Measurements from ENCODE around the gene MFGE8. TPM values are rescaled to one million over a fixed set of nuclear protein-coding genes. Genes with fewer than 3 reads are reported as not detected.
A peak's percentile ranks its signal among the peaks of the same experiment; 100 is the strongest.

MFGE8 gene
- total RNA-seq, 4 donors from 2014 or later = 56.9 to 228 (median 74.1) TPM

DNA sequence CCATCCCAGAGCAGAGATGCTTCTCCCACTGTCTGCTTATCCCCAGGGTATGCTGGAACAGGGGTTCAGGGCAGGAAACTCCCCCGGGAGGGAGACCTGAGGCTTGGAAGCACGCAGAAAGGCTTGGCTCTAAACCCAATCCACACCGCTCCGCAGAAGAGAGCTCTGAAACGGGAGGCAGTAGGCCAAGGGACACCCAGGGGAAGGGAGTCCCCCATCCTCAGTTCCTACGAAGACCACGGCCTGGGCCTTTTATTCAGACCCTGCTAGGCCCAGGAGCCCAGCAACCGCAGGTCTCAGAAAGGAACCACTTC lies 16.1 kb downstream of the MFGE8 start:
- H3K27ac ChIP-seq = peak overlapping the region in 3 of 4 donors; percentile 33 to 53 (median 36)

DNA sequence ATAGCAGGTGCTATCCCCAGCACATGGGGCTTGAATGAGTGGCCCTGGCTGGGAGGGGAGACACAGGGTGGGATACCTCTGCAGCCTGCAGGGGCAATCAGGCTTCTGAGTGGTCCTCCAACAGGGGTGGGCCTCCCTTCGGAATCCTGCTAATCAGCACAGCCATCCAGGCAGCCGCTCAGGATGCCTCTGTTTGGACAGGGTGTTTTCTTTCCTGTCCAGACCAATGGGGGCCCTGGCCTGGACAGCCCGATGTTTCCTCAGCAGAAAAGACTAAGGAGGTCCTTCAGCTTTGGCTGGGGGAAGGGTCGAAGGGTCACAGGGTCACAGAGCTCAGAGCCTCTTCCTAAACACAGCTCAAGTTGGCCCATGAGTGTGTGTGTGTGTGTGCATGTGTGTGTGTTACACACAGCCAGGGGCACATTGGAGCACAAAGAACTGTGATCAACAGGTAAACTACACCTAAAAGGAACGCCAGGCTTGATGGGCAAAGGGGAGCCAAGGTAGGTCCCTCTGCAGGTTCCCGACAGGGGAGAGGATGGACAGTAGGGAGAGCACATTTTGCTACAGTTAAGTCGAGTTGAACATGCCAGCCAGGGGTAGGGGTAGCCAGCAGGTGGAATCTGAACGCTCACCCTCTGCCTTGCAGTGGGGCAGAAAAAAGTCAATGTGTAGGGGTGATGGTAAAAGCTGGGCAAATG lies 16.7 kb downstream of the MFGE8 start:
- Histone ChIP-seq H3K4me1 (peaks cover 14 to 31% (median 26%) of the 10 kb centered on the region in 4 donors), H3K27ac (peak overlapping the region in 1 of 4 donors; percentile 36), H3K36me3 (no peaks in the 10 kb centered on the region), H3K9me3 (no peaks in the 10 kb centered on the region), H3K27me3 (peaks cover 27% of the 10 kb centered on the region), H3K4me3 (no peak overlapping the region)
- TF ChIP-seq EP300 (IDR thresholded peaks at IDR 0.05; ENCODE audit: low read depth) (no peak), POLR2AphosphoS5 (IDR thresholded peaks at IDR 0.05) (no peak), POLR2A (IDR thresholded peaks at IDR 0.05) (no peak)
- TF ChIP-seq, protein P1, sequence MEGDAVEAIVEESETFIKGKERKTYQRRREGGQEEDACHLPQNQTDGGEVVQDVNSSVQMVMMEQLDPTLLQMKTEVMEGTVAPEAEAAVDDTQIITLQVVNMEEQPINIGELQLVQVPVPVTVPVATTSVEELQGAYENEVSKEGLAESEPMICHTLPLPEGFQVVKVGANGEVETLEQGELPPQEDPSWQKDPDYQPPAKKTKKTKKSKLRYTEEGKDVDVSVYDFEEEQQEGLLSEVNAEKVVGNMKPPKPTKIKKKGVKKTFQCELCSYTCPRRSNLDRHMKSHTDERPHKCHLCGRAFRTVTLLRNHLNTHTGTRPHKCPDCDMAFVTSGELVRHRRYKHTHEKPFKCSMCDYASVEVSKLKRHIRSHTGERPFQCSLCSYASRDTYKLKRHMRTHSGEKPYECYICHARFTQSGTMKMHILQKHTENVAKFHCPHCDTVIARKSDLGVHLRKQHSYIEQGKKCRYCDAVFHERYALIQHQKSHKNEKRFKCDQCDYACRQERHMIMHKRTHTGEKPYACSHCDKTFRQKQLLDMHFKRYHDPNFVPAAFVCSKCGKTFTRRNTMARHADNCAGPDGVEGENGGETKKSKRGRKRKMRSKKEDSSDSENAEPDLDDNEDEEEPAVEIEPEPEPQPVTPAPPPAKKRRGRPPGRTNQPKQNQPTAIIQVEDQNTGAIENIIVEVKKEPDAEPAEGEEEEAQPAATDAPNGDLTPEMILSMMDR (IDR thresholded peaks at IDR 0.05) = no peak
- intact Hi-C loops (cut with DNase I; ENCODE audit: low total_unique reads) = no loop called here
- WGBS, 2 donors (ENCODE audit: low coverage in 1 of 2) = 77 to 100% methylated on average over 1 to 8 of the region's 8 CpGs
- in situ Hi-C loops (cut with MboI; ENCODE audit: low pct_ligation_motif_present in 1 of 4, low pct_unique_long_range_greater_than_20kb in 1 of 4, low sequenced_read_pairs in 3 of 4) = no loop called here
- DNase-seq = no peak

More for the DNA sequence above, 16.1 kb downstream of the MFGE8 start:
- Histone ChIP-seq H3K27me3 (peaks cover 27% of the 10 kb centered on the region), H3K36me3 (no peaks in the 10 kb centered on the region), H3K4me1 (peaks cover 14 to 31% (median 26%) of the 10 kb centered on the region in 4 donors), H3K9me3 (no peaks in the 10 kb centered on the region), H3K4me3 (no peak overlapping the region)
- in situ Hi-C loops (cut with MboI; ENCODE audit: low pct_ligation_motif_present in 1 of 4, low pct_unique_long_range_greater_than_20kb in 1 of 4, low sequenced_read_pairs in 3 of 4) = no loop called here
- no peak for TF ChIP-seq POLR2A (IDR thresholded peaks at IDR 0.05)
- intact Hi-C loops (cut with DNase I; ENCODE audit: low total_unique reads) = no loop called here
- DNase-seq = no peak
- WGBS, 2 donors (ENCODE audit: low coverage in 1 of 2) = 32 to 60% methylated on average over 1 to 8 of the region's 8 CpGs

DNA sequence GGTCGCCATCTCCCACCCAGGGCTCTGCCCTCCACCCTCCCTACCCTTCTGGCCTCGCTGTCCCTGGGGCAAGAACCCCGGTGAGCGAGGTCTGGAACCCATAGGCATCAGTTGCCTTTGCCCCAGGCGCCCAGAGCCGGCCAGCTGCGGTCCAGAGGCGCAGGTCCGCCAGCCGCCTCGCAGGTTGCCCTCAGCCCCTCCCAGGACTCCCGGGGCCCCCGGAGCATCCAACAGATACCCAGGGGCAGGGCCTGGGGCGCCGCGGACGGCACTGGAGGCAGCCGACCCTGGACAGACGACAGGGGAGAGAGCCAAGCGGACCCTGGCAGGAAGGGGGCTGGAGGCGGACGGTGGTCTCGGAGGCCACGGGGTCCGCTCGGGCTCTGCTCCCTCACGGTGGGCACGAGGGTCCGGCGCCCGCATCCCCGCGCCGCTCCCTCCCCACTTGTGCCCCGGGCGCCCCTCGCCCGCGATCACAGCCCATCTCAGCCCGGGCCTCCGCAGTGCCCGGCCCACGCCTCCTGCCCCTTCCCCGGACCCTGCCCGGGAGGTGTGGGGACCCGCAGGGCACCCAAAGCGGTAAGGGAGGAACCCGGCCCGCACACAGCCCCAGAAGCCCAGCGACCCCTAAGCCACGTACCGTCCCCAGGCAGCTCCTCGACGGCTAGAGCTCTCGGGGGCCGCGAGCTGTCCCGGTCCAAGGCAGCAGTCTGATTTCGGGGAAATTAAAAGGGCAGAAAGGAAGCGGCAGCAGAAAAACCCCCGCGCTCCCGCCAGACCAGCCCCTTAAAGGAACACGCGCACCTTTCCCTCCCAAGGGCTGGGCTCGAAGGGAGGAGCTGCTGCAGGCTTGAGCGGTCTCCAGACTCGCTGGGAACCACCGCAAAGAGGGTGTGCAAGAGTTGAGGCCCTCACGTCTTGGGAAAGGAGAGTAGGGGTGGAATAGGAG lies 18.1 kb downstream of the MFGE8 start, which contains the start of gene HAPLN3:
HAPLN3 (minus strand) TSS at position 726 of the 949 bp plus-strand sequence. CDS start 8,246 bp downstream, outside the sequence.
- WGBS, 2 donors (ENCODE audit: low coverage in 1 of 2) = 2% methylated on average over 26 of the region's 70 CpGs; no CpG with 5 or more reads in 1 of the 2 donors
- peaks cover 14 to 31% (median 26%) of the 10 kb centered on the region in 4 donors for H3K4me1 ChIP-seq
- H3K36me3 ChIP-seq = no peaks in the 10 kb centered on the region
- peak; percentile 46 for DNase-seq
- H3K27ac ChIP-seq = no peak within 1 kb of the TSS
- TF ChIP-seq POLR2A (IDR thresholded peaks at IDR 0.05) = no peak
- TF ChIP-seq, protein P1 (IDR thresholded peaks at IDR 0.05) = no peak
- TF ChIP-seq EP300 (IDR thresholded peaks at IDR 0.05; ENCODE audit: low read depth) = no peak
- TF ChIP-seq POLR2AphosphoS5 (IDR thresholded peaks at IDR 0.05) = no peak
- in situ Hi-C loops (cut with MboI; ENCODE audit: low pct_ligation_motif_present in 1 of 4, low pct_unique_long_range_greater_than_20kb in 1 of 4, low sequenced_read_pairs in 3 of 4) = no loop called here
- peak within 1 kb of the TSS; percentile 30 to 52 (median 40) for H3K4me3 ChIP-seq
- H3K9me3 ChIP-seq = no peaks in the 10 kb centered on the region
- peaks cover 27% of the 10 kb centered on the region for H3K27me3 ChIP-seq
- intact Hi-C loops (cut with DNase I; ENCODE audit: low total_unique reads) = no loop called here

DNA sequence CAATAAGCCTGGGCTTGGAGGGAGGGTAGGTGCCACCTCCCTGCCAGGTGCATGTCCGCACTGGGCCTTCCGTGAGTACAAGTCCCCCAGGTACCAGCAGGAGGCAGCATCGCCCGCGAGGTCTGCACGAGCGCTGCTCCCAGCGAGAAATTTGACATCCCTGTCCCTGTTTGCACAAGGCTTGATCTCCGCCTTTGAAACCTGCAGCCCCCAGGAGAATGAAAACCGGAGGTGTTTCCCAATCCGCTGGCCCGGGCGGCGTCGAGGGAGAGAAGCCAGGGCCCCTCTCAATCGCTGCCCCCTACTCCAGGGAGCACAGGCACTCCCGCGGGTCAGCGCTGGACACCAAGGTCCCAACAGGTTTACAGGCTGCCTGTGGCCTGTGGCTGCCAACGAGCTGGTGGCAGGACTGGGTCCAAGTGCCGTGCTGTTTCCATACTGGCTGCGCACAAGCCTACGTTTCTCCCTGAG lies 18.8 kb downstream of the MFGE8 start:
- H3K36me3 ChIP-seq = no peaks in the 10 kb centered on the region
- in situ Hi-C loops (cut with MboI; ENCODE audit: low pct_ligation_motif_present in 1 of 4, low pct_unique_long_range_greater_than_20kb in 1 of 4, low sequenced_read_pairs in 3 of 4) (no loop called here), intact Hi-C loops (cut with DNase I; ENCODE audit: low total_unique reads) (no loop called here)
- H3K27ac ChIP-seq = no peak overlapping the region
- H3K4me3 ChIP-seq = peak overlapping the region in 3 of 4 donors; percentile 30 to 52 (median 51)
- TF ChIP-seq POLR2A (IDR thresholded peaks at IDR 0.05) = no peak
- TF ChIP-seq, protein P1 (IDR thresholded peaks at IDR 0.05) = peak; percentile 46 to 61 (median 53)
- peaks cover 27% of the 10 kb centered on the region for H3K27me3 ChIP-seq
- WGBS, 2 donors (ENCODE audit: low coverage in 1 of 2) = 4% methylated on average over 21 of the region's 23 CpGs; no CpG with 5 or more reads in 1 of the 2 donors
- DNase-seq = peak; percentile 74
- H3K4me1 ChIP-seq = peaks cover 14 to 31% (median 26%) of the 10 kb centered on the region in 4 donors
- no peaks in the 10 kb centered on the region for H3K9me3 ChIP-seq

Data from transverse colon (tissue), 4 donors.